H1 (cell line): ENCODE data around the gene CLIP4. TPM values are rescaled to one million over a fixed set of nuclear protein-coding genes. Genes with fewer than 3 reads are reported as not detected.

Experiments used
- CTCF ChIA-PET: fragments of 300-600 bp; sonication (Branson Sonifier 250); formaldehyde crosslinking; loops from one replicate; lab custom pipeline; 2021; ENCODE audit not compliant: partially characterized antibody; lab: Charles Lee
- POLR2A ChIA-PET: fragments of 300-600 bp; sonication (Branson Sonifier 250); formaldehyde crosslinking; loops from one replicate; lab custom pipeline; 2021; ENCODE audit warnings: inconsistent platforms; ENCODE audit not compliant: partially characterized antibody; lab: Charles Lee
- DNase-seq, 2 experiments: peaks; one replicate each; pipeline versions ENCODE4 v3.0.0 to v3.0.0-alpha.2; 2010 to 2022; ENCODE audit warnings: low spot score in 2 of 2, low read depth in 1 of 2, mixed read lengths in 1 of 2
- FAIRE-seq: peaks from 2 replicates; lab custom pipeline; 2011; peaks lifted over from hg19 to GRCh38; lab: Jason Lieb, UNC
- H2AFZ ChIP-seq: 2 replicates; pipeline ENCODE4 v1.8.1; 2012; ENCODE audit warnings: low read length, inconsistent platforms
- H2AK5ac ChIP-seq: 2 replicates; pipeline ENCODE4 v1.6.1; 2013; ENCODE audit warnings: low read depth, low read length
- H2BK120ac ChIP-seq: replicated peaks from 2 replicates; pipeline ENCODE3; 2013; ENCODE audit warnings: low read depth, low read length, inconsistent platforms
- H2BK12ac ChIP-seq: 2 replicates; pipeline ENCODE4 v1.6.1; 2013; ENCODE audit warnings: low read depth, low read length
- H2BK15ac ChIP-seq: 2 replicates; pipeline ENCODE4 v1.6.1; 2013; ENCODE audit warnings: low read length
- H2BK20ac ChIP-seq: 2 replicates; pipeline ENCODE4 v1.6.1; 2013; ENCODE audit warnings: low read length
- H2BK5ac ChIP-seq: 2 replicates; pipeline ENCODE4 v1.6.1; 2013; ENCODE audit warnings: low read depth, low read length
- H3K14ac ChIP-seq: 2 replicates; pipeline ENCODE4 v1.6.1; 2013; ENCODE audit warnings: inconsistent platforms; ENCODE audit not compliant: insufficient read length
- H3K18ac ChIP-seq: 2 replicates; pipeline ENCODE4 v1.6.1; 2013; ENCODE audit warnings: low read length; ENCODE audit errors: extremely low read depth
- H3K23ac ChIP-seq: 2 replicates; pipeline ENCODE4 v1.6.1; 2013; ENCODE audit warnings: inconsistent platforms; ENCODE audit not compliant: insufficient read length
- H3K23me2 ChIP-seq: 2 replicates; pipeline ENCODE4 v1.6.1; 2013; ENCODE audit warnings: low read depth, low read length
- H3K27ac ChIP-seq: 2 replicates; pipeline ENCODE4 v1.6.1; 2011; ENCODE audit warnings: low read depth, low read length, inconsistent platforms
- H3K27me3 ChIP-seq, 4 experiments: replicated peaks in 1 of 4; 1 replicate in 1 of 4; 2 replicates in 3 of 4; pipeline versions ENCODE4 v1.6.1 to v1.8.1; 2011 to 2013; ENCODE audit warnings: low read length in 3 of 4, mild to moderate bottlenecking in 3 of 4, inconsistent platforms in 2 of 4, mixed read lengths in 2 of 4, moderate library complexity in 1 of 4; ENCODE audit not compliant: control insufficient read depth in 3 of 4, insufficient read depth in 3 of 4; ENCODE audit errors: extremely low read depth in 1 of 4
- H3K36me3 ChIP-seq, 4 experiments: 2 replicates each; pipeline versions ENCODE4 v1.6.1 to v1.8.1; 2011 to 2013; ENCODE audit warnings: mild to moderate bottlenecking in 4 of 4, low read length in 3 of 4, moderate library complexity in 2 of 4, control low read depth in 1 of 4, inconsistent platforms in 1 of 4; ENCODE audit not compliant: insufficient read depth in 4 of 4, control insufficient read depth in 2 of 4
- H3K4ac ChIP-seq: replicated peaks from 2 replicates; pipeline ENCODE3; 2013; ENCODE audit warnings: low read length, low read depth, mixed read lengths, inconsistent platforms; ENCODE audit not compliant: insufficient read length
- H3K4me1 ChIP-seq, 4 experiments: replicated peaks in 1 of 4; 1 replicate in 1 of 4; 2 replicates in 3 of 4; pipeline versions ENCODE4 v1.6.1 to v1.8.1; 2011 to 2013; ENCODE audit warnings: low read length in 3 of 4, inconsistent platforms in 2 of 4, mixed read lengths in 1 of 4; ENCODE audit not compliant: insufficient read depth in 4 of 4, control insufficient read depth in 3 of 4
- H3K4me2 ChIP-seq, 2 experiments: 2 replicates each; pipeline versions ENCODE4 v1.6.1 to v1.8.1; 2011 to 2013; ENCODE audit warnings: low read depth in 2 of 2, low read length in 2 of 2, control low read depth in 1 of 2, inconsistent platforms in 1 of 2, mild to moderate bottlenecking in 1 of 2; ENCODE audit not compliant: insufficient read depth in 1 of 2
- H3K4me3 ChIP-seq, 4 experiments: fragments of 200-600, 300-600 bp in 1 of 4; sonication (generic), shearing (Covaris generic), sonication (Bioruptor Twin) in 1 of 4; 2 replicates each; pipeline versions ENCODE4 v1.5.1 to v1.8.1; 2011 to 2016; ENCODE audit warnings: low read length in 4 of 4, low read depth in 3 of 4, control low read depth in 2 of 4, inconsistent platforms in 2 of 4, mild to moderate bottlenecking in 2 of 4, mixed read lengths in 1 of 4, moderate library complexity in 1 of 4; ENCODE audit not compliant: insufficient read depth in 2 of 4; ENCODE audit errors: extremely low read depth in 1 of 4
- H3K56ac ChIP-seq: replicated peaks from 2 replicates; pipeline ENCODE3; 2013; ENCODE audit warnings: low read depth, mild to moderate bottlenecking, mixed read lengths, low read length, inconsistent platforms; ENCODE audit not compliant: insufficient read length
- H3K79me1 ChIP-seq: 2 replicates; pipeline ENCODE4 v1.6.1; 2013; ENCODE audit warnings: low read depth, low read length, control low read depth
- H3K79me2 ChIP-seq, 2 experiments: 2 replicates each; pipeline versions ENCODE4 v1.6.1 to v1.8.1; 2012 to 2013; ENCODE audit warnings: low read length in 2 of 2, mild to moderate bottlenecking in 2 of 2, inconsistent platforms in 1 of 2; ENCODE audit not compliant: insufficient read depth in 2 of 2, control insufficient read depth in 1 of 2
- H3K9ac ChIP-seq, 4 experiments: replicated peaks in 1 of 4; 1 replicate in 1 of 4; 2 replicates in 3 of 4; pipeline versions ENCODE4 v1.6.1 to v1.8.1; 2011 to 2013; ENCODE audit warnings: low read depth in 3 of 4, low read length in 3 of 4, control low read depth in 2 of 4, mild to moderate bottlenecking in 2 of 4, moderate library complexity in 2 of 4, inconsistent platforms in 1 of 4; ENCODE audit errors: extremely low read depth in 1 of 4
- H3K9me3 ChIP-seq, 2 experiments: 2 replicates each; pipeline versions ENCODE4 v1.6.1 to v1.8.1; 2012 to 2013; ENCODE audit warnings: mild to moderate bottlenecking in 2 of 2, moderate library complexity in 2 of 2, control low read depth in 1 of 2, inconsistent platforms in 1 of 2, low read depth in 1 of 2, low read length in 1 of 2, mixed read lengths in 1 of 2; ENCODE audit not compliant: insufficient read depth in 2 of 2
- H4K20me1 ChIP-seq, 2 experiments: replicated peaks in 1 of 2; 2 replicates each; pipeline versions ENCODE3 to v1.8.1; 2011 to 2013; ENCODE audit warnings: inconsistent platforms in 2 of 2, low read length in 2 of 2, mild to moderate bottlenecking in 1 of 2; ENCODE audit not compliant: insufficient read depth in 2 of 2, control insufficient read depth in 1 of 2
- H4K5ac ChIP-seq: 2 replicates; pipeline ENCODE4 v1.6.1; 2013; ENCODE audit warnings: low read length, low read depth, mixed read lengths, inconsistent platforms; ENCODE audit not compliant: insufficient read length
- H4K8ac ChIP-seq: 2 replicates; pipeline ENCODE4 v1.8.0; 2013; ENCODE audit warnings: mild to moderate bottlenecking, moderate library complexity, low read length, inconsistent platforms; ENCODE audit not compliant: insufficient read depth; ENCODE audit errors: extremely low read depth
- H4K91ac ChIP-seq: replicated peaks from 2 replicates; pipeline ENCODE3; 2013; ENCODE audit warnings: low read length, mixed read lengths, inconsistent platforms; ENCODE audit not compliant: insufficient read length
- HDAC6 ChIP-seq: IDR thresholded peaks from one replicate; pipeline ENCODE4 v1.7.1; 2012; ENCODE audit warnings: low read depth, mild to moderate bottlenecking, inconsistent platforms, low read length, moderate library complexity
- NANOG ChIP-seq: IDR thresholded peaks from 2 replicates; pipeline ENCODE4 v1.6.1; 2011; ENCODE audit warnings: low read length, low read depth, mild to moderate bottlenecking, inconsistent platforms; ENCODE audit not compliant: insufficient read depth, poor library complexity, severe bottlenecking
- SAP30 ChIP-seq: fragments of 300-600 bp; sonication (generic); IDR thresholded peaks from 2 replicates; pipeline ENCODE4 v1.7.1; 2012; ENCODE audit warnings: low read length, moderate library complexity, mild to moderate bottlenecking, inconsistent platforms; ENCODE audit not compliant: insufficient read depth, insufficient replicate concordance
- WGBS, 2 experiments: shearing (Covaris generic) in 1 of 2; methylation state at CpG; one replicate each; pipeline versions ENCODE4 v1.1.6 to v1.1.7; 2013 to 2015; ENCODE audit warnings: low lambda C conversion rate in 2 of 2, mixed read lengths in 2 of 2, inconsistent platforms in 1 of 2, low coverage in 1 of 2, missing lambda C conversion rate in 1 of 2; ENCODE audit not compliant: insufficient replicate concordance in 2 of 2, insufficient coverage in 1 of 2, insufficient read length in 1 of 2; ENCODE audit errors: extremely low coverage in 1 of 2, missing lambda C conversion rate in 1 of 2; 5-methylcytosine and 5-hydroxymethylcytosine counted together
- polyA plus RNA-seq, 7 experiments: library from polyadenylated mRNA; depleted of rRNA in 3 of 7; stranded (reverse) in 5 of 7; unstranded in 2 of 7; fragments of >200 nt in 5 of 7; fragments of 200-250 nt in 2 of 7; gene quantifications; 1 replicate in 5 of 7; 2 replicates in 1 of 7; 4 replicates in 1 of 7; pipeline versions ENCODE4 v1.2.1 to v1.2.3, GENCODE V29; 2011 to 2013; ENCODE audit warnings: missing spikeins in 2 of 7, mixed read lengths in 2 of 7
- total RNA-seq: library from RNA; stranded (reverse); fragmentation: NEBNext Ultra II Directional; extraction: Animal tissue kit (Norgen Biotek cat#: 25700); gene quantifications from 2 replicates; pipeline ENCODE4 v1.2.1, GENCODE V29; 2021
- TF ChIP-seq, protein P1 (sequence below): IDR thresholded peaks from 2 replicates; pipeline ENCODE4 v1.6.1; 2012; ENCODE audit warnings: inconsistent platforms

Gene CLIP4
- total and polyA plus RNA-seq, 2 of the 8 experiments (the other 6 are each of a cell fraction or from before 2014, with no cell fraction given), result 0.08 to 0.09 TPM

DNA sequence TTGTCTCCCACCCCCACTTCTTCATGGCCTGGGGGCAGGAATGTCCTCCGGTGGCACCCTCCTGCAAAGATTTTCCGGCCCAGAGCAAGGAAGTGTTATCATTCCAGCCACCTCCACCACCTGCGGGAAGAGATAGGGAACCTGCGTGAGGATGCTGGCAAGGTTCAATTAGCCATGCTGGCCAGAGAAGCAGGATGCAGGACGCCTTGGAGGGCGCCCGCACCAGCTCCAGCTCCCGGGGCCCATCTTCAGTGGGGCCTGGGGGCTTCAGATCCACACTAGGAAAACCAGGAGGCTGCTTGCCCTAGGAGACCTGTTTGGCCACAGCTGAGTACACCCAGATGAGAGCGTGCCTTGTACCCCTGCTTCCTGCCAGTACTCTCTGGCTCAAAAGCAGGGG lies 113.7 kb downstream of the CLIP4 start:
- H3K23me2 ChIP-seq, result no peaks in the 10 kb centered on the region
- no peak overlapping the region for H3K14ac ChIP-seq
- no peak overlapping the region for H3K56ac ChIP-seq
- H4K5ac ChIP-seq, result no peak overlapping the region
- no peak overlapping the region for H2AK5ac ChIP-seq
- H3K23ac ChIP-seq, result no peak overlapping the region
- no peak overlapping the region for H3K4ac ChIP-seq
- ChIA-PET CTCF (interaction anchor here (1.2 kb wide), 1 partner anchor 10 kb away, joined by 11 read pairs; no protein-coding TSS in a partner anchor), POLR2A (no interaction called here)
- H3K4me1 ChIP-seq, result no peaks in the 10 kb centered on the region
- H3K18ac ChIP-seq, result no peak overlapping the region
- no peaks in the 10 kb centered on the region for H3K27me3 ChIP-seq
- no peak overlapping the region for H2BK12ac ChIP-seq
- H3K79me2 ChIP-seq, result no peaks in the 10 kb centered on the region
- H3K9ac ChIP-seq, result no peak overlapping the region
- DNase-seq (no peak), FAIRE-seq (no peak)
- WGBS, 2 experiments, result 90% methylated on average over 9 of the region's 9 CpGs; no CpG with 5 or more reads in 1 of the 2 experiments
- H2BK20ac ChIP-seq, result no peak overlapping the region
- no peak overlapping the region for H2AFZ ChIP-seq
- no peak overlapping the region for H4K8ac ChIP-seq
- no peak overlapping the region for H2BK120ac ChIP-seq
- no peak overlapping the region for H3K4me2 ChIP-seq
- no peaks in the 10 kb centered on the region for H3K36me3 ChIP-seq
- H2BK5ac ChIP-seq, result no peak overlapping the region
- no peaks in the 10 kb centered on the region for H4K20me1 ChIP-seq
- no peak overlapping the region for H2BK15ac ChIP-seq
- H4K91ac ChIP-seq, result no peak overlapping the region
- TF ChIP-seq NANOG (no peak), SAP30 (no peak), HDAC6 (no peak)
- TF ChIP-seq, protein P1, sequence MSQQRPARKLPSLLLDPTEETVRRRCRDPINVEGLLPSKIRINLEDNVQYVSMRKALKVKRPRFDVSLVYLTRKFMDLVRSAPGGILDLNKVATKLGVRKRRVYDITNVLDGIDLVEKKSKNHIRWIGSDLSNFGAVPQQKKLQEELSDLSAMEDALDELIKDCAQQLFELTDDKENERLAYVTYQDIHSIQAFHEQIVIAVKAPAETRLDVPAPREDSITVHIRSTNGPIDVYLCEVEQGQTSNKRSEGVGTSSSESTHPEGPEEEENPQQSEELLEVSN, result no peak
- TF ChIP-seq, all 59 proteins: peak for 0
- Histone ChIP-seq H3K4me3 (no peak overlapping the region), H3K27ac (no peak overlapping the region), H3K9me3 (no peaks in the 10 kb centered on the region), H3K79me1 (no peaks in the 10 kb centered on the region)
